ENCODE data around the gene GATB. TPM values are rescaled to one million over a fixed set of nuclear protein-coding genes. Genes with fewer than 3 reads are reported as not detected.

GATB gene
- total RNA-seq, 4 donors from 2014 or later = 13.4 to 42.2 (median 24.8) TPM

DNA sequence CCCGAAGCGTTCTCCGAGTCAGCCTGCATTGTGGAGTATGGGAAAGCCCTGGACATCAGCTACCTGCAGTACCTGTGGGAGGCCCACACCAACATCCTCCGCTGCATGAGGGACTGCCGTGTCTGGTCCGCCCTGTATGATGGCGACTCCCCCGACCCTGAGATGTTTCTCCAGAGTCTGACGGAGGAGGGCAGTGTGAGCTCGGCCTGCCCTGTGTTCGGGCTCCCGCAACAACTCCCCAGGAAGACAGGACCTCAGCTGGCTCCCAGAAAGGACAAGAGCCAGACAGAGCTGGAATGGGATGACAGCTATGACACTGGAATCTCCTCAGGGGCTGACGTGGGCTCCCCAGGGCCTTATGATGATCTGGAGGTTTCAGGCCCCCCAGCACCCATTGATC is 111.3 kb downstream of the GATB start:
- TF ChIP-seq, protein P1, sequence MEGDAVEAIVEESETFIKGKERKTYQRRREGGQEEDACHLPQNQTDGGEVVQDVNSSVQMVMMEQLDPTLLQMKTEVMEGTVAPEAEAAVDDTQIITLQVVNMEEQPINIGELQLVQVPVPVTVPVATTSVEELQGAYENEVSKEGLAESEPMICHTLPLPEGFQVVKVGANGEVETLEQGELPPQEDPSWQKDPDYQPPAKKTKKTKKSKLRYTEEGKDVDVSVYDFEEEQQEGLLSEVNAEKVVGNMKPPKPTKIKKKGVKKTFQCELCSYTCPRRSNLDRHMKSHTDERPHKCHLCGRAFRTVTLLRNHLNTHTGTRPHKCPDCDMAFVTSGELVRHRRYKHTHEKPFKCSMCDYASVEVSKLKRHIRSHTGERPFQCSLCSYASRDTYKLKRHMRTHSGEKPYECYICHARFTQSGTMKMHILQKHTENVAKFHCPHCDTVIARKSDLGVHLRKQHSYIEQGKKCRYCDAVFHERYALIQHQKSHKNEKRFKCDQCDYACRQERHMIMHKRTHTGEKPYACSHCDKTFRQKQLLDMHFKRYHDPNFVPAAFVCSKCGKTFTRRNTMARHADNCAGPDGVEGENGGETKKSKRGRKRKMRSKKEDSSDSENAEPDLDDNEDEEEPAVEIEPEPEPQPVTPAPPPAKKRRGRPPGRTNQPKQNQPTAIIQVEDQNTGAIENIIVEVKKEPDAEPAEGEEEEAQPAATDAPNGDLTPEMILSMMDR (IDR thresholded peaks at IDR 0.05; ENCODE audit: low read depth) = no peak

DNA sequence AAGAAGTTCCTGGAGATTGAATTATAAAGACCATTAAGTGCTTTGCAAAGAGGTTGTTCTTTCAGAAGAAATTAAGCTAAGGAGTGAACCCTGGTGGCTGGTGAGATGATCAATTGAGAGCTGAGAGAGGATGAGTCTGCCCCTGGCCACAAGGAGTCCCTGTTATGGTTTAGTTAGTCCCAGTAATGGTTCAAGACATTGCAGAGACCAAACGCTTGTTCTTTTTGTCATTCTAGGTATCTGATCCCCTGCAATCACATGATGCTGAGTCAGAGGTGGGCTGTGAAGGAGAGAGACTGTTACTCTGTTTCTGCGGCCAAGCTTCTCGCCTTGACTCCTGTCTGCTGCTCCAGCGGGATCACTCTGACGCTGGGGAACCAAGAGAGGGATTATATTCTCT is 114.5 kb downstream of the GATB start:
- TF ChIP-seq, protein P1 (IDR thresholded peaks at IDR 0.05; ENCODE audit: low read depth) = no peak

DNA sequence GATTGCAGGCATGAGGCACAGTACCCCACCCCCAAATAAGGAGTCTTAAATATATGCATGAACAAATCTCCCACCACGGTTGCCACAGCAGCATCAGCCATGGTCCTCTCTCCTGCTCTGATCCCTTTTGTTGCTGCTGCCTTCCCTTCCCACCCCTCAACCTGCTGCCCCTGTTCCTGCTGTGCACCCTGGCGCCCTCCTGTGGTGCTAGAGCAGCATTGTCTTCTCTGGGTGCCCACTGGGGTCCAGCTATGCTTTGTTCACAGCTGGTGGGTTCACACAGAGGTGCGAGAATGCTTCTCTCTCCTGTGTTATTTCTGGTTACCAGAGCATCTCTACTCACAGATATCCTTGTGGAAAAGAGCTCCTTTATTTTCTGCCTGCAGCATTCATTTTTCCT is 116.2 kb downstream of the GATB start:
- TF ChIP-seq, protein P1 (IDR thresholded peaks at IDR 0.05; ENCODE audit: low read depth) = no peak

DNA sequence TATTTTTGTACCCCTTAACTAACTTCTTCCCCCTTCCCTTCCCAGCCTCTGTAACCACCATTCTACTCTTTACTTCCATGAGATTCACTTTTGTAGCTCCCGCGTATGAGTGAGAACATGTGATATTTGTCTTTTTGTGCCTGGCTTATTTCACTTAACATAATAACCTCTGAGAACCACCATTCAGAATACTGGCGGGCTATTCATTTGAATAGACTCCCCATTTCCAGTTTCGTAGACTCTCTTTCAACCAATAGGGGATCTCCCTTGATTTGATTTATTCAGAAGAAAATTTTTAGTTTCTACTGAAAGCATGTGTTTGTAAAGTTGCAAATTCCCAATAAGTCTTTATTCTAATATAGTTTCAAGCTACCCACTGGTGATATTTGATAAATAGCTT is 117.2 kb downstream of the GATB start:
- TF ChIP-seq, protein P1 (IDR thresholded peaks at IDR 0.05; ENCODE audit: low read depth) = no peak

DNA sequence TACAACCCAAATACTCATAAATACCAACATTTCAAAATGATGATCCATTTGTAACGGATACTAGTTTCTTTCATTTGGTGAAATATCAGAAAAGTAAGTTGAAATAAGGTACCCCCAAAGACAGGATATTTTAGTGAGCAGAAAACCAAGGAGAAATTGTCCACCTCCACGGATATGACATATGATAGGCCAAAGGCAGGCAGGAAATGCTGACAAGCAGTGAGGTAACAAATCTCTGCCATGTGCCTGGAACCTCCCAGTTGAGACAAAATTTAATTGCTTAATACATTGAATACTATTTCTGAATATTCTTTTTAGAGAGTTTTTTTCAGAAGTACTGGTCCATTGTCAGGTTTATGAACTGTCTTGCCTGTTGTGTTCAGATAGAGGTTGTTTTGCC is 118.8 kb downstream of the GATB start:
- TF ChIP-seq, protein P1 (IDR thresholded peaks at IDR 0.05; ENCODE audit: low read depth) = no peak

DNA sequence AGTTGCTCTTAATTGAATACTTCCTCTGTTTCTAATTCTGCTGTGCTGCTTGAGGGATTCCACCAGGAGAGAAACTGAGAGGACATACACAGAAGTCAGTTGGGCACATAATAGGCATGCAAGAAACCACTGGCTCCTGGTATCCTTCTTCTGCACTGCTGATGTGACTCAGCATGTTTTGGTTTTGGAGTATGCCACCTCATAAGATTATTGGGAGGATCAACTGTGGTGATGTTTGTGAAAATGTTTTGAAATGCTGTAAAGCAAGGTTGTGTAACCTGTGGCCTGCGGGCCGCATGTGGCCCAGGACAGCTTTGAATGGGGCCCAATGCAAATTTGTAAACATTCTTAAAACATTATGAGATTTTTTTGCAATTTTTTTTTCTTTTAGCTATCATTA is 119.6 kb downstream of the GATB start:
- TF ChIP-seq, protein P1 (IDR thresholded peaks at IDR 0.05; ENCODE audit: low read depth) = no peak

DNA sequence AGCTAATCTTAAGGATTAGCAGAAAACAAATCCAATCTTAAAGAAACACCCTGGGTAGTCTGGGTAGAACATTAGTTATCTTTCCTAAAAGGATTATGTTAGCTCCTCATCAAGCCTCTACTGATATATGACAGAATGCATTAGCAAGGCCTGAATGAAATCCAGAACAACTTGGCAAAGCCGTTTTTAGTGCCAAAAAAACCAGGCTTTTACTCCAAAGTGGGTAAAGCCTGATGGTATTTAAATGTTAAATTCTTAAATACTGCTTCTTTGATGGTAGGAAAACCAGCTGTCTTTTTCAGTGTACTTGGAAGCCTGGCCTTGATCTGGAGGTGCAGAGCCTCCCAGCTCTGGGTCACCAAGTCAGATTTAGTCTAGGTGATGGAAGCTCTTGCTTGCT is 120.4 kb downstream of the GATB start:
- TF ChIP-seq, protein P1 (IDR thresholded peaks at IDR 0.05; ENCODE audit: low read depth) = no peak

Measured in subcutaneous adipose tissue (tissue), 4 donors.